Measurements from ENCODE around the gene DNAH6.

The DNAH6 gene

GRCh38 chr2:84782717-84783442 lies 266.6 kb downstream of the DNAH6 start:
- TF ChIP-seq CTCF (IDR thresholded peaks at IDR 0.05; ENCODE audit: low read depth, low read length, missing control alignments), result no peak
- no peak overlapping the region for H3K4me3 ChIP-seq (replicated peaks; ENCODE audit: low read depth, low read length)
- DNase-seq (ENCODE audit: extremely low read depth, low read depth), result no peak

- no peak overlapping the region for H3K4me3 ChIP-seq (replicated peaks; ENCODE audit: low read depth, low read length)
- no peak for DNase-seq (ENCODE audit: extremely low read depth, low read depth)
- TF ChIP-seq CTCF (IDR thresholded peaks at IDR 0.05; ENCODE audit: low read depth, low read length, missing control alignments), result no peak
These were observed 269.7 kb downstream of the DNAH6 start for GRCh38 chr2:84785950-84786349.

- no peak for DNase-seq (ENCODE audit: extremely low read depth, low read depth)
- H3K4me3 ChIP-seq (replicated peaks; ENCODE audit: low read depth, low read length), result no peak overlapping the region
- TF ChIP-seq CTCF (IDR thresholded peaks at IDR 0.05; ENCODE audit: low read depth, low read length, missing control alignments), result no peak
These were observed 270.3 kb downstream of the DNAH6 start for GRCh38 chr2:84786601-84787000.

- H3K4me3 ChIP-seq (replicated peaks; ENCODE audit: low read depth, low read length), result no peak overlapping the region
- TF ChIP-seq CTCF (IDR thresholded peaks at IDR 0.05; ENCODE audit: low read depth, low read length, missing control alignments), result no peak
- DNase-seq (ENCODE audit: extremely low read depth, low read depth), result no peak
These were observed 271.7 kb downstream of the DNAH6 start for GRCh38 chr2:84788027-84788426.

- no peak for DNase-seq (ENCODE audit: extremely low read depth, low read depth)
- no peak for TF ChIP-seq CTCF (IDR thresholded peaks at IDR 0.05; ENCODE audit: low read depth, low read length, missing control alignments)
- no peak overlapping the region for H3K4me3 ChIP-seq (replicated peaks; ENCODE audit: low read depth, low read length)
These were observed 272.2 kb downstream of the DNAH6 start for GRCh38 chr2:84788498-84788897.

- no peak overlapping the region for H3K4me3 ChIP-seq (replicated peaks; ENCODE audit: low read depth, low read length)
- no peak for TF ChIP-seq CTCF (IDR thresholded peaks at IDR 0.05; ENCODE audit: low read depth, low read length, missing control alignments)
- no peak for DNase-seq (ENCODE audit: extremely low read depth, low read depth)
These were observed 276.7 kb downstream of the DNAH6 start for GRCh38 chr2:84792856-84793522.
